SK-N-SH treated with all-trans-retinoic acid at 6 μM for 48 hours (cell line): Measurements from ENCODE around the gene ATP6AP1.
A peak's percentile ranks its signal among the peaks of the same experiment; 100 is the strongest.

ENCODE experiments used
- ATAC-seq: fragments of 200-7000 bp; cut with Tn5 transposase; 3 replicates; pipeline ENCODE4 v1.9.1; 2020; ENCODE audit warnings: mild to moderate bottlenecking, moderate library complexity
- ARNTL ChIP-seq: fragments of 450-650 bp; formaldehyde crosslinking; IDR thresholded peaks from 2 replicates; pipeline ENCODE4 v1.5.0; 2020; ENCODE audit warnings: low read depth, mild to moderate bottlenecking, moderate library complexity, borderline replicate concordance
- BACH2 ChIP-seq: fragments of 250-450 bp; sonication (Bioruptor Pico); IDR thresholded peaks from 2 replicates; pipeline ENCODE4 v1.9.0; 2021; ENCODE audit warnings: mild to moderate bottlenecking, borderline replicate concordance
- CSDC2 ChIP-seq: fragments of 250-450 bp; sonication (Bioruptor Pico); IDR thresholded peaks from 2 replicates; pipeline ENCODE4 v1.5.0; 2020; ENCODE audit warnings: mild to moderate bottlenecking, moderate library complexity
- ESRRG ChIP-seq: fragments of 250-450 bp; sonication (Bioruptor Pico); IDR thresholded peaks from 2 replicates; pipeline ENCODE4 v1.6.1; 2021; ENCODE audit warnings: mild to moderate bottlenecking
- GLIS3 ChIP-seq: fragments of 250-450 bp; sonication (Bioruptor Pico); IDR thresholded peaks from 2 replicates; pipeline ENCODE4 v1.5.0; 2020; ENCODE audit warnings: mild to moderate bottlenecking, moderate library complexity
- OSR1 ChIP-seq: fragments of 250-450 bp; sonication (Bioruptor Pico); IDR thresholded peaks from 2 replicates; pipeline ENCODE4 v1.8.0; 2022; ENCODE audit warnings: moderate library complexity, mild to moderate bottlenecking, inconsistent platforms
- PATZ1 ChIP-seq: fragments of 250-450 bp; sonication (Bioruptor Pico); IDR thresholded peaks from 2 replicates; pipeline ENCODE4 v1.8.0; 2020; ENCODE audit warnings: mild to moderate bottlenecking, moderate library complexity, borderline replicate concordance
- POU6F1 ChIP-seq: fragments of 250-450 bp; sonication (Bioruptor Pico); IDR thresholded peaks from 2 replicates; pipeline ENCODE4 v1.8.0; 2021; ENCODE audit warnings: low read depth, mild to moderate bottlenecking, moderate library complexity, borderline replicate concordance
- SNAI2 ChIP-seq: fragments of 250-450 bp; sonication (Bioruptor Pico); IDR thresholded peaks from 2 replicates; pipeline ENCODE4 v1.5.0; 2020; ENCODE audit warnings: mild to moderate bottlenecking, moderate library complexity
- TCF4 ChIP-seq: fragments of 250-450 bp; sonication (Bioruptor Pico); IDR thresholded peaks from 2 replicates; pipeline ENCODE4 v1.8.0; 2021; ENCODE audit warnings: mild to moderate bottlenecking, moderate library complexity, borderline replicate concordance
- TOX ChIP-seq: fragments of 250-450 bp; sonication (Bioruptor Pico); IDR thresholded peaks from 2 replicates; pipeline ENCODE4 v1.8.0; 2021; ENCODE audit warnings: mild to moderate bottlenecking, moderate library complexity, borderline replicate concordance
- TSHZ2 ChIP-seq: fragments of 250-450 bp; sonication (Bioruptor Pico); IDR thresholded peaks from 2 replicates; pipeline ENCODE4 v1.5.0; 2020; ENCODE audit warnings: mild to moderate bottlenecking, moderate library complexity
- ZFP3 ChIP-seq: fragments of 250-450 bp; sonication (Bioruptor Pico); IDR thresholded peaks from 2 replicates; pipeline ENCODE4 v1.5.0; 2020; ENCODE audit warnings: mild to moderate bottlenecking, moderate library complexity
- ZNF70 ChIP-seq: fragments of 450-650 bp; formaldehyde crosslinking; IDR thresholded peaks from 2 replicates; pipeline ENCODE4 v1.5.0; 2020; ENCODE audit warnings: mild to moderate bottlenecking, moderate library complexity
- ZNF8 ChIP-seq: fragments of 450-650 bp; formaldehyde crosslinking; IDR thresholded peaks from 2 replicates; pipeline ENCODE4 v1.5.0; 2020; ENCODE audit warnings: mild to moderate bottlenecking, moderate library complexity
- TF ChIP-seq, protein P1 (sequence below): fragments of 250-450 bp; sonication (Bioruptor Pico); IDR thresholded peaks from 2 replicates; pipeline ENCODE4 v1.5.1; 2020; ENCODE audit warnings: low read depth, mild to moderate bottlenecking, moderate library complexity
- TF ChIP-seq, protein P2 (sequence below): fragments of 250-450 bp; sonication (Bioruptor Pico); IDR thresholded peaks from 2 replicates; pipeline ENCODE4 v1.5.1; 2021; ENCODE audit warnings: mild to moderate bottlenecking, moderate library complexity

Gene ATP6AP1

DNA sequence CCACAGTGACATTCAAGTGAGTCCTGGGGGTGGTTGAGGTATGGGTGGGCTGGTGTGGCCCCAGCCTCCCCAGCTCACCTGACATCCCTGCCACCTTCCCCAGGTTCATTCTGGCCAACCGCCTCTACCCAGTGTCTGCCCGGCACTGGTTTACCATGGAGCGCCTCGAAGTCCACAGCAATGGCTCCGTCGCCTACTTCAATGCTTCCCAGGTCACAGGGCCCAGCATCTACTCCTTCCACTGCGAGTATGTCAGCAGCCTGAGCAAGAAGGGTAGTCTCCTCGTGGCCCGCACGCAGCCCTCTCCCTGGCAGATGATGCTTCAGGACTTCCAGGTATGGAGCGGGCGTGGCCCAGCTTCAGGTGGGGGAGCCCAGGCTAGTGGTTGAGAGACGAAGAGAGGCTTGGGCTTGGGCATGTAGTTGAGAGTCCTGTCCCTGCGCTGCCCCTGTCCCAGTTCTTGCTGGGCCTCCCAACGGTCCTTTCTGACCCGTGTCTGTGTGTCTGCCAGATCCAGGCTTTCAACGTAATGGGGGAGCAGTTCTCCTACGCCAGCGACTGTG is 6.8 kb downstream of the ATP6AP1 start (continued):
- TF ChIP-seq, protein P1, sequence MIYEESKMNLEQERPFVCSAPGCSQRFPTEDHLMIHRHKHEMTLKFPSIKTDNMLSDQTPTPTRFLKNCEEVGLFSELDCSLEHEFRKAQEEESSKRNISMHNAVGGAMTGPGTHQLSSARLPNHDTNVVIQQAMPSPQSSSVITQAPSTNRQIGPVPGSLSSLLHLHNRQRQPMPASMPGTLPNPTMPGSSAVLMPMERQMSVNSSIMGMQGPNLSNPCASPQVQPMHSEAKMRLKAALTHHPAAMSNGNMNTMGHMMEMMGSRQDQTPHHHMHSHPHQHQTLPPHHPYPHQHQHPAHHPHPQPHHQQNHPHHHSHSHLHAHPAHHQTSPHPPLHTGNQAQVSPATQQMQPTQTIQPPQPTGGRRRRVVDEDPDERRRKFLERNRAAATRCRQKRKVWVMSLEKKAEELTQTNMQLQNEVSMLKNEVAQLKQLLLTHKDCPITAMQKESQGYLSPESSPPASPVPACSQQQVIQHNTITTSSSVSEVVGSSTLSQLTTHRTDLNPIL: no peak
- no peak for TF ChIP-seq TOX (CRISPR knock-in tag)
- no peak for TF ChIP-seq TCF4 (CRISPR knock-in tag)
- TF ChIP-seq SNAI2: no peak
- TF ChIP-seq PATZ1 (CRISPR knock-in tag): no peak
- no peak for TF ChIP-seq BACH2 (CRISPR knock-in tag)

- TF ChIP-seq TOX (CRISPR knock-in tag) (no peak), ESRRG (CRISPR knock-in tag) (no peak), ZFP3 (CRISPR knock-in tag) (no peak), GLIS3 (CRISPR knock-in tag) (no peak), ZNF70 (CRISPR knock-in tag) (no peak)
- TF ChIP-seq, protein P1: no peak
- TF ChIP-seq, protein P2, sequence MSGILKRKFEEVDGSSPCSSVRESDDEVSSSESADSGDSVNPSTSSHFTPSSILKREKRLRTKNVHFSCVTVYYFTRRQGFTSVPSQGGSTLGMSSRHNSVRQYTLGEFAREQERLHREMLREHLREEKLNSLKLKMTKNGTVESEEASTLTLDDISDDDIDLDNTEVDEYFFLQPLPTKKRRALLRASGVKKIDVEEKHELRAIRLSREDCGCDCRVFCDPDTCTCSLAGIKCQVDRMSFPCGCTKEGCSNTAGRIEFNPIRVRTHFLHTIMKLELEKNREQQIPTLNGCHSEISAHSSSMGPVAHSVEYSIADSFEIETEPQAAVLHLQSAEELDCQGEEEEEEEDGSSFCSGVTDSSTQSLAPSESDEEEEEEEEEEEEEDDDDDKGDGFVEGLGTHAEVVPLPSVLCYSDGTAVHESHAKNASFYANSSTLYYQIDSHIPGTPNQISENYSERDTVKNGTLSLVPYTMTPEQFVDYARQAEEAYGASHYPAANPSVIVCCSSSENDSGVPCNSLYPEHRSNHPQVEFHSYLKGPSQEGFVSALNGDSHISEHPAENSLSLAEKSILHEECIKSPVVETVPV (CRISPR knock-in tag): no peak
- ATAC-seq: peak; percentile 31
Observed at GRCh38 chrX:154436374-154436982, 8.0 kb downstream of the ATP6AP1 start.

GRCh38 chrX:154436983-154437752 is 8.7 kb downstream of the ATP6AP1 start, which contains the start of gene GDI1:
GDI1 (plus strand) TSS chrX:154437154; CDS start chrX:154437255, 101 bp downstream.
- ATAC-seq: peak; percentile 61
- TF ChIP-seq ZNF8 (CRISPR knock-in tag) (no peak), ESRRG (CRISPR knock-in tag) (no peak), CSDC2 (CRISPR knock-in tag) (no peak), OSR1 (no peak), POU6F1 (no peak), ZFP3 (CRISPR knock-in tag) (no peak), ARNTL (CRISPR knock-in tag) (no peak), TSHZ2 (CRISPR knock-in tag) (no peak)
- TF ChIP-seq, protein P1: no peak
